Hematopoietic multipotent progenitor cell treated with erythropoietin and hydrocortisone succinate and interleukin-3 and kit ligand, for 17 days (in vitro differentiated cells): ENCODE measurements around the gene CASS4.

Experiments used
- DNase-seq: peaks from one replicate; pipeline ENCODE4 v3.0.0-alpha.2; 2015; ENCODE audit warnings: low spot score

CASS4 gene

DNA sequence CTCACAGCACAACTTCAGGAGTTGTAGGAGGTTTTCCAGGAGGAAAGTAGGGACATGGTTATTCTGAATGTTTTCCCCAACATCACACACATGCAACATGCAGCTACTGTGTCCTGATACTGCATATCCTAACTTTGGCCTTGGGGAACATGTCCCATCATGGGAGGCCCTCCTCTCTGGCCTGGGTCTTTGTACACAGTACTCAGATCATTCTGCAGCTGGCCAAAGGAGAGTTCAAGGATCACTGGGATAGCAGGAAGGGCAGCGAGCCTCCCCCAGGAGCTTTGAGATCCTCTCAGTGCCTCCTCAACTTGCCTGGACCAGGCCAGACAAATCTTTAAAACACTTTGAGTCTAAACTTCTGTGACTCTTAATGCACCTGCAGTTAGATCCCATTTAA is 12.9 kb downstream of the CASS4 start:
- no peak for DNase-seq

- DNase-seq, result no peak
These were observed 14.0 kb downstream of the CASS4 start for GRCh38 chr20:56426026-56426425.

- DNase-seq, result no peak
These were observed 14.9 kb downstream of the CASS4 start for GRCh38 chr20:56426926-56427325.

- no peak for DNase-seq
These were observed 15.7 kb downstream of the CASS4 start for GRCh38 chr20:56427797-56428196.

GRCh38 chr20:56428410-56428809 is 16.4 kb downstream of the CASS4 start:
- no peak for DNase-seq

- no peak for DNase-seq
These were observed 16.8 kb downstream of the CASS4 start for GRCh38 chr20:56428881-56429280.

- DNase-seq, result no peak
These were observed 17.4 kb downstream of the CASS4 start for GRCh38 chr20:56429502-56429901.

GRCh38 chr20:56429941-56430340 is 17.9 kb downstream of the CASS4 start:
- no peak for DNase-seq

DNA sequence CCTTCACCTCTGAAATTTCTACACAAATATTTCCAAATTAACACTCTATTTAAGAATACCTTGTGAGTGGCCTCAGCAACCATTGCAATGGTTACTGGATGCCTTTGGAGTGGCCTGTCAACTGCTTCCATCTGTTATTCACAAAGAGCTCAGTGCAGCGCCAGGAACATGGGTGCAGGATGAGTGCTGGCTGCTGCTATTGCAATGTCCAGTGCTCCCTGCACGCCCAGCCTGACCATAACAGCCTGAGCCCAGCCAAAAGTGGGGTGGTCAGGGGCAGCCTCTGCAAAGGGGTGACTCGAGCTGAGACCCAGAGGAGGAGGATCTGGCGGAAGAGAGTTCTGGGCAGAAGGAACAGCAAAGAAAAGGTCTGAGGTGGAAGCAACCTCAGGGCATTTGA is 18.4 kb downstream of the CASS4 start:
- no peak for DNase-seq

DNA sequence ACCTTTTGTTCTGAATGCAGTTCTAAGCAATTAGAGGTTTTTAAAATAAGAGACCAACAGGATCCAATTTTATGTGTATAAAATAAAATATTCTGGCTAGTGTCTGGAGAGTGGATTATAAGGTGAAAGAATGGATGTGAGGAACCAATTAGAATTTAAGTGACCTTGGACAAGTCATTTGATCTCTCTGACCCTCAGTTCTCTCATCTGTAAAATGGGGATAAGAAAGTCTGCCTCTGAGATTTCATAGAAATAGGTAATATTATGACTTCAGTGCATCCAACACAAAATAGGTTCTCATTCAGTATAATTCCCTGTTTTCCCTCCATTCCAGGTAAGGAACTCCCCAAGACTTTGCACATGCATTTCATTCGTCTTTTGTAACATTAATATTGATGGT is 18.9 kb downstream of the CASS4 start:
- no peak for DNase-seq

- no peak for DNase-seq
These were observed 19.4 kb downstream of the CASS4 start for GRCh38 chr20:56431471-56431870.

DNA sequence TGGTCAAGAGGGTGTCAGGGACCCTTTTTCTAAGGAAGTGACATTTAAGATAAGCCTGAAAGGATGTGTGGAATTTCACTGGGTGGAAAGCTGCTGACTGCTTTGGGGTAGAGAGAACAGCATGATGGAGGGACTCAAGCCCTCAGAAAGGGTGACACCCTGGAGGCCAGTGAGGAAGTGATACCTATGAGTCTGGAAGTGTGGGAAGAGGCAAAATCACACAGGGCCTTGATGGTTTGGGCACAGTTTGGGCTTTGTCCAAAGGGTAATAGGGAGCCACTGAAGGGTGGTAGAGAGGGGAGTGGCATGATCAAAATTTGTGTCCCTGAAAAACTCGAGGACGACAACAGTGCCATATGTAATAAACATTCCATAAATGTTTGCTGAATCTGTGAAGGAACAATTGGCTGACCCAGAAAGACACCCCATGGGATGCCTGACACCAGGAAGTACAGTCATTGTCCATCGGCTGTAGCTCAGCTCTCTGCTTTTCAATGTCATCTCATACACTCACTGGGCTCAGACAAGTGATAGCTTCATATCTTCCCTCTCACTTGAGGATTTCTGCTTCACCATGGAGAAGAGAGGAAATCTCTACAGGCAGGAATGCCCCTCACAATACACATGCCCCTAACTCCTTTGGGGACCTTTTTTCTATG is 21.3 kb downstream of the CASS4 start:
- no peak for DNase-seq

DNA sequence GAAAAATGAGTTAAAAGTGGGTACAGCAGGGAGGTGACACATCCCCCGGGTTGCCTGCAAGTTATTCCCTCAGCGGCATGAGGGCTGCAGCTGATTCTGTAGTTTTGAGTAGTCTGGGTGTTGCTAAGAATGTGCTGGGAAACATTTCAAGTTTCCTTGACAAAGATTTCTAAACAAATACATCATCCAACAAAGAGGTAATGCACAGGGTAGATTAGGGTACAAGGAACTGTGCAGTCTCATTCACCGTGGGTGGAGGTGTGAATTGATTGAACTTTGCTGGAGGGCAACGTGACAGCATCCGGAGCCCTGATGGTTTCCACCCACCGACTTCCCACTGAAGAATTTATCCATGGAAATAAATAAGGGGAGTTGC is 21.8 kb downstream of the CASS4 start:
- no peak for DNase-seq

DNA sequence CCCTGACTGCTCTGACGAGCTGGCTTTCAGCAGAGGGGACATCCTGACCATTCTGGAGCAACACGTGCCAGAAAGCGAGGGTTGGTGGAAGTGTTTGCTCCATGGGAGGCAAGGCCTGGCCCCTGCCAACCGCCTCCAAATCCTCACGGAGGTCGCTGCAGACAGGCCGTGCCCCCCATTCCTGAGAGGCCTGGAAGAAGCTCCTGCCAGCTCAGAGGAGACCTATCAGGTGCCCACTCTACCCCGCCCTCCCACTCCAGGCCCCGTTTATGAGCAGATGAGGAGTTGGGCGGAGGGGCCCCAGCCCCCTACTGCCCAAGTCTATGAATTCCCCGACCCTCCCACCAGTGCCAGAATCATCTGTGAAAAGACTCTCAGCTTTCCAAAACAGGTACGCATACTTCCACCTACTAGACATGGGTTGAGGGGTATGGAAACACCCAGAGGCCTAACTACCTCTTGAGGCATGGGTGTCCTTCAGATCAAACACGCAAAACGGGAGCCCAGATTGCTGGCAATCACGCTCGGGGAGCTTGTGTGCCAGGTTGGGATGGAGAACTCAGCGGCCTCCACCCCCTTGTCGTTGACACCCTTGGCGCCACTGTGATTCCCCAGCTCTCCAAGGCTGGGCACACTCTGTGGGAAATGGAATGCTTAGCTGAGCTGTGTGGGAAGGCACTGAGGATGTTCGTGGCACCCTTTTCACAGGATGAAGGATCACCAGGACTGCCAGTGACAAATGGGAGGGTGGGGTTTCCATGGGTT is 25.3 kb downstream of the CASS4 start:
- DNase-seq, result no peak

DNA sequence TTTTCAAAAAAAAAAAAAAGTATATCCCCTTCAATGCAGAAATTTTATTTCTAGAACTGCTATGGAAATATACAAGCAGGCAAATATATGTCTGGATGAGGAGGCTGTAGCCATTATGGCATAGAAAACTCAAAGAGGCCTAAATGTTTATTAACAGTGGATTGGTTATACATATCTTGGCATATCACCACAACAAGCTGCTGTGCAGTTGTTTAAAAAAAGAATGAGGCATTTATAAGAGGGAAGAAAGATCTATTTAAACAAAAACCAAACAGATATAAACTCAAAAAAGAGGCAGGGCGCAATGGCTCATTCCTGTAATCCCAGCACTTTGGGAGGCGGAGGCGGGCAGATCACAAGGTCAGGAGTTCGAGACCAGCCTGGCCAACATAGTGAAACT is 26.2 kb downstream of the CASS4 start:
- DNase-seq, result no peak

- no peak for DNase-seq
These were observed 27.8 kb downstream of the CASS4 start for GRCh38 chr20:56439771-56440291.

- no peak for DNase-seq
These were observed 28.4 kb downstream of the CASS4 start for GRCh38 chr20:56440346-56441007.

DNA sequence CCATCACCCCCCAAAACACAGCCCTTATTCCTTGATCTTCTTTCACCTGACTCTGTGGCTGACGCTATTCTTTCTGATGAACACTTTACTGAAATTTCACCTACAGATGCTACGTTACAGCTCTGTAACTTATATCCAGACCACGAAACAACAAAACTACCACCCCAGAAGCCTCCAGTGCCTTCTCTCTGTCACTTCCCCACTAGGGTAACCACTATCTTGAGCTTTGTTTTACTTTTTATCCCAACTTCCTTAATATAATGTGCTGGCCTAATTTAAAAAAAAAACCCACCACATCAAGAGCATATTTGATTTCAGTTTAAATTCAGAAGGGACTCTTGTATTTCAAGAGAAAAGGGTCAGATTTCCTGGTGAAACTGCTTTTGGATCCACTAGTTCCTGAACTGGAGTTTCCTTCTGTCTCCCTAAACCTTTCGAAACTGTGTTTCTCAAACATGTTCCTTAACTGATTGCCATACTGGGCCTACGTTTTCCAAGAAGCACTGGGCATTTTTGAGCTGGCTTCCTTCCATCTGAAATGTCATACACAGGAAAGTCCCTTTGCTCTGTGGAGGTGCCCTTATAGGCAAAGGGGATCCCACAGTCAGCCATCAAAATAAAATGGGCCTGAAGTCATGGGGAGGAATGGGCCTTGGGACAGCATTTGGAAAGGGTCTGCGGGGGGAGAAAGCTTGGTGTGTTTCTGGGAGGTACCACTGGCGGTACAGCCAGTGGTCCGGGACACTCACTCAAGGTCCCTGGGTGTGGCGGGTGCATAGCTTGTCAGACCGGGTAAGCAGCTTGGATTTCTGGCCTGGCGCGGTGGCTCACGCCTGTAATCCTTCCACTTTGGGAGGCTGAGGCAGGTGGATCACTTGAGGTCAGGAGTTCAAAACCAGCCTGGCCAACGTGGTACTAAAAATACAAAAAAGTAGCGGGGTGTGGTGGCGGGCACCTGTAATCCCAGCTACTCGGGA is 30.6 kb downstream of the CASS4 start:
- no peak for DNase-seq

DNA sequence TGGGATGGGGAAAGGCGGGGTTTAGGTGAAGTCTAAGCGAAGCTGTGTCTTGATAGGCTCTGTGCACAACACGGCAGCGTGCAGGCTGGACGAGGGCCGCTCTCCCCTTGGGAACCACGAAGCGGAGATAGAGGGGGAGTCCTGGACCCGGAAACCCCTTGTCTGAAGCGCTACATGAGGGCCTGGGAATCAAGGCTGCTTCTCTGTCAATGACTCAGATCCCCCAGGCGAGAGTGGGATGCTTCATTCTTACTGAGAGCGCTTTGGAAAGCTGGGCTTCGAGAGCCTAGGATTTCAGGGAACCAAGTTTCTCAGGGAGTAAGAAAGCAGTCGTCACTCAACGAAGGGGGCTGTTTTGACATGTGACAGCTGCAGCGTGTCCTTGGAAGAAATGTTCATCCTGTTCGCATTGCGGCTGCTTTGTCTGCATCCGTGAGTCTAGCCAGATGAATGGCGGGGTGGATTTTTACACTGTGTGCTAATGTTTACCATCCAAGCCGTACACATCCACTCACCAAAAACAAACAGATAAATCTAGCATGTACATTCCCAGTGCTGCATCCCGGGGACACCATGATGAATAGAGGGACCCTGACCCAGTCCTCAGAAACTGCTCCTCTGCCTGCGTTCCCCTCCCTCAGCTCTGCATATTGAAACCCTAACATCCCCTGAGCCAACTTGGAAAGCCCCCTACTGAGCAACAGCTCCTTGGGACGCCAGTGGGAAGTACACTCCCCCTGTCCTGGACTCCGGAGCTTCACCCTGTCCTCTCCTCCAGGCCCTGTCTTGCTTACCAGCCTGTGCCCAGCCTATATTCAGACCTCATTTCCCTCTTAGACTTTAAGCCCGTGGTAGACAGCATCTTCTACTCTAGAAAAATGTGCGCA is 31.8 kb downstream of the CASS4 start:
- DNase-seq, result no peak

DNA sequence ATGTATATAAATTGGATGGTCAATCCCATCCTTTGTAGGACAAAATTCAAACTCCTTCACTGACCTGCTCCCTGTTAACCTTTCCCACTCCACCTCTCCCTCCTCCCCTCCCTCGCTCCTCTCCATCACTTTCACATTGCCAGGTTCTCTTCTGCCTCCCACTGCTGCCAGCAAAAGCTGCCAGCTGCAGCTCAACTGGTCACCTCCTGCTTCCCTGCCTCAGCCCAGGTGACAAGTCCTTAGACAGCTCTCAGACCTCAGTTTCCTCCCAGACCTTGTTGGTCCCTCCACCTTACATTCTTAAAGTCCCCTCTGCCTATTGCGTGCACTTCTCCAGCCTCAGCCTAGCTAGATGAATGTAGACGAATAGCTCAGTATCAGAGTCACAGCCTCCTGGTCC is 33.1 kb downstream of the CASS4 start:
- no peak for DNase-seq

- DNase-seq, result no peak
These were observed 33.5 kb downstream of the CASS4 start for GRCh38 chr20:56445540-56445939.
